ELR (cell line): ENCODE measurements around the gene GPR65.
A peak's percentile ranks its signal among the peaks of the same experiment; 100 is the strongest.

Experiments used
- DNase-seq: peaks from one replicate; pipeline ENCODE4 v3.0.0-alpha.2; 2015; ENCODE audit warnings: low read depth

GPR65 gene

DNA sequence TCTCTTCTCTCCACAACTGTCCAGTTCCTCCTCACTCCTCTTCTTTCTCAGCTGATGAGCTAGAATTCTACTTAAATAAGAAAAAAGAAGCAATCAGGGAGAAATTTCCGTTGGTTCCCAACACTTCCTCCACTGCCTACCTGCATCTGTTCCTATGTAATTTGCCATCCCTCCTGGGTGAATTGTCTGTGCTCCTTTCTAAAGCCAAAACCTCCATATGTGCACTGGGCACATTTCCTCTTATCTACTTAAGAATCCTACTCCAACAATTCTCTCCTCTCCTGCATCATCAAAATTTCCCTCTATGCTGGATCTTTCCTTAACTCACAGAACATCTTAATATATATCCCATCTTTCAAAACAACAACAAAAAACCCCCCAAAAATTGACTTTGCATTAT lies 35.2 kb downstream of the GPR65 start:
- DNase-seq = no peak

GRCh38 chr14:88043529-88044443 lies 38.9 kb downstream of the GPR65 start:
- no peak for DNase-seq

DNA sequence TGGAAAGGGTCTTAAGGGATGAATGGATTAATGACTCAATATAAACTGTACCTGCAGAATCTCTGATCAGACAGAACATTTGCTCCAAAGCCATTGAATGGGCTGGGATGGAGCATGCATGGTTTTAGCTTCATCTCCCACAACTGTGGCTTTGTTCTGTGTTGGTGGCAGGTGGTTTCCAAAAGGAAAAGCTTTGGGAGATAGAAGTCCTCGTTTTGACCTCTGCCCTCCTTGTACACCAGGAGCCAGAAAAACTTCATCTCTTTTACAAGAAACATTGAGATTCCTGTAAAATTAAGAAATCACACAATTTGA lies 39.5 kb downstream of the GPR65 start:
- DNase-seq = no peak

DNA sequence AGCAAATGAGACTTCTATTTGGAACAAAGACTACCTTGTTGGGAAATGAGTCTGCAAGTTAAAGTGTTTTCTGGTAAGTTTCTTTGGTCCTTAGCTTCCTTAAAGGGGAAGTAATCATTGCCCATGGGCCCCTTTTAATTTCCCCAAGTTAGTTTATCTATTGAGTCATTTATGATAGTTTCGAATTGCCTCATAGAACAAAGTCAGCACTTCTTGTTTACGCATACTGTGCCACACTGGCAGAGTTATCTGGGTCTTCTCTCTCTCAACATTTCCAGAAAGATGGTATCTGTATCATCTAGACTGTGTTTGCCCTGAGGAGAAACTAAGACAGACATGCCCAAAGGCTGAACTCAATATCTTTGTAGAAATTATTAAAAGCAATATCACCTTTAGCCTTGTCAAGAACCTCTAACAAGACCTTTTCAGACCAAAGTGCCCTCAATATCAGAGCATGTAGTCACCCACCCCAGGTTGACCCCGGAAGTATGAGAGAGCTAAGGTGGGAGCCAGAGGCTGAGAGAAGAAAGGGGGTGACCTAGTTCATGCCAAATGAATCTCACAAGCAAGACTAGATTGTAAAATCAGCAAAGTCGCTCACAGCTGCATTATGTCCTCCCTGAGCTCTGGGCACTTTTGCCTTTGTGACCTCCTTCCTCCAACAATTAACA lies 40.0 kb downstream of the GPR65 start:
- no peak for DNase-seq

GRCh38 chr14:88045705-88046104 lies 40.8 kb downstream of the GPR65 start:
- no peak for DNase-seq

DNA sequence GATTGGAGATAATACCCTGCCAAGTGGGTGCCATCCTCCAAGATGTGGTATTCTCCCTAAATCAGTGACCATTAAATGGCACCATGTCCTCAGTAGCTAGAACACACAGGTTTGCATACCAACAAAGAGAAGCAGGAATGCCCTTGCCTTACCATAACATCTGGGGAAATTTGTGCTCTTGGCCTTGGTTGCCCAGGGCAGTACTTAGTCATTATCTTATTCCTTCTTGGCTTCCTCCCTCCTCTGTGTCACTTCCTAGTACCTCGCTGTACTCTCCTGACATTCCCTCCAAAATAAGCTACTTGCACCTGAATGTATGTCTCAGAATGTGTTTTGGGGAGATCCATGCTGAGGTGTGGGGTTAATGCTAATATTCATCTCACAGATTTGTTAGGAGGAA lies 43.4 kb downstream of the GPR65 start:
- DNase-seq = no peak

- DNase-seq = no peak
Observed at GRCh38 chr14:88049266-88049665, 44.3 kb downstream of the GPR65 start.

- no peak for DNase-seq
Observed at GRCh38 chr14:88049936-88050335, 45.0 kb downstream of the GPR65 start.

DNA sequence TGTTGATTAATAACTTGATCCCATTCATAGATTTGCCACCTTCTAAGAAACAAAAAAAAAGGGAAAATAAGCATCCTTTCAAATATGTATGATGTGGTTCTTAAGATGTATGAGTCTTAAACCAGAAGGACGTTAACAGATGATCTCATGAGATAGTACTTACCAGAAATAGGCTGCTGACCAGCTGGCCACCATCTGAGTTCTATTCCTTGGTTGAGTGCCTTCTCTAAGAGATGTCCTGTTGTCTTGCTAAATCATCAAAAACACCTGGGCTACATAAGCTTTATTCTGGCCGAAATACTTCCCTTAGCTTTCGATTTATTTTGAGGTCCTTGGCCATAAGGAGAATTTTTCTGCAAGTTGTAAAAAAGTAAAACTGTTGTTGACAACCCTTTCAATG lies 55.6 kb downstream of the GPR65 start:
- DNase-seq = no peak

GRCh38 chr14:88063811-88064210 lies 58.9 kb downstream of the GPR65 start:
- DNase-seq = peak; percentile 1
